NCI-H1105 (cell line): ENCODE data around the gene FRMD4A.
A peak's percentile ranks its signal among the peaks of the same experiment; 100 is the strongest.
"Not testable (repeated sequence)": the region's sequence is repeated elsewhere in the genome, so short reads cannot be mapped to it uniquely, and the experiment has no call there.

Experiments
- DNase-seq: peaks from one replicate; lab custom pipeline; 2025; lab: John Stamatoyannopoulos, UW

FRMD4A gene

GRCh38 chr10:14099885-14100284 lies 230.8 kb downstream of the FRMD4A start:
- no peak for DNase-seq

DNA sequence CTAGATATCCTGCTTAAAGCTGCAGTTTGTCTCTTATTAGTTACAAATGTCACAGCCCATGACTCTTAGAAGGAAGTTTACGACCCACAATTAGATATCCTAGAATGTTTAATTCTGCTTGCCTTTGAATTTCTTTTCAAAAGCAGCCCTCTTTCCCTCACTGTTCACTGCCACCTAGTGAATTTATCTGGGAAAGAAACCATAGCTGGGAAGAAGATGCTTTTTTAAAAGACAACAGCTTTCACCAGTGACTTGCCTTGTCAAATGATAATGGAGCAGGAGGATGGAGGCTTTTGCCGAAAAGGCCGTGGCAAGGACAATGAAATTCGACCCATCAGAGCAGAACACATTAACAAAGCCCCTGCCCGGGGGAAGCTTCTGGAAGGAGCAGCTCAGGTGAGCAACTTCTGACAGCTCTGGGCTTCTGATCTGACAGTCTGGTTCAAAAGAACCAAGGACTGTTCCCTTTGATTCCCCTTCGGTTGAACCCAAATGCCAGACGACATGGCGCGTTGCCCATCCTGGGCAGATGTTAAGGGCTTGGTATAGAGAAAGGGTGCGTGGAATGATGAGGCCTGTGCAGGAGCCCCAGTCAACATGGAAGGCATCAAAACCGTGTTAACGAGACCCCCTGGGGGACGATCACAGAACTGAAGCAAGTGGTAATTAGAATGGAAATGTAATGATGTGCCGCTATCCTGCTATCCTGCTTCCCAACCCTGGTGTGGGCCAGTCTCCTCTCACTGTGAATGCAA lies 236.8 kb downstream of the FRMD4A start:
- peak; percentile 7 for DNase-seq

DNA sequence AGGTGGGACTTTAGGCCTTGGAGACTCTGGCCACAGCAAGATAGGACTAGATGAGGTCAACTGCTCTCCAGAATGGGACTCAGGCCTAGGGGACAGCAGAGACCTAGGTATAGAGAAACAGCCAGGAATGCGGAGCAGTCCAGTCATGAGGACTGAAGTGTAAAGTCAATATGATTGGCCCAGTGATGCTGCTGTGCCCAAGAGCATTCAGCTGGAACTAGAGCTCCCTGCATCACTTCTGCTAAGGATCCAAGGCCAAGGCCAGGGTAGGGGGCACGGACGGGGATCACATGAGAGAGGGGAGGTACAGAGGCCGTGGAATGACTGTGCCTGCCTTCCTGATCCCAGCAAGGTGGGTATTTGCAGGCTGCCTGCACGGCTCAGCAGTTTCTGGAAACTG lies 237.9 kb downstream of the FRMD4A start:
- no peak for DNase-seq

GRCh38 chr10:14089556-14090292 lies 241.0 kb downstream of the FRMD4A start:
- DNase-seq, result no peak

GRCh38 chr10:14087566-14087965 lies 243.2 kb downstream of the FRMD4A start:
- DNase-seq, result peak; percentile 19

- DNase-seq, result no peak
Observed at GRCh38 chr10:14086596-14086995, 244.1 kb downstream of the FRMD4A start.

DNA sequence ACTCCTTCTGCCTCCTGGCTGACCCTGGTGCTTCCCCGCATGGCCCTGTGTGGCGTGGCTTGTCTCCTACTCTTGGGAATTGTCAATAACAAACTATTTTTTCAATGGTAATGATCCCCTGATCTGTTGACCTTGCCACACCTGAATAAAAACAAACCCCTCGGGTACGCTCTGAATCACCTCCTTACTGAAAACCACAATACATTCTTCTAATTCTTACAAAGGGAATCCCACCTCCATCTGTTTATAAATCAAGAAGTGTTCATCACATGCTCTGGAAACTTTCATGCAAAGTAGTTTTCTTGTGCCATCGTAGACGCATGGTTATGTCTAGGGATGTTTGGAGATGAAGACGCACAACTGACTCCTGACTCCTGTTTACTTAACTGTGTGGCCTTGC lies 245.8 kb downstream of the FRMD4A start:
- no peak for DNase-seq

DNA sequence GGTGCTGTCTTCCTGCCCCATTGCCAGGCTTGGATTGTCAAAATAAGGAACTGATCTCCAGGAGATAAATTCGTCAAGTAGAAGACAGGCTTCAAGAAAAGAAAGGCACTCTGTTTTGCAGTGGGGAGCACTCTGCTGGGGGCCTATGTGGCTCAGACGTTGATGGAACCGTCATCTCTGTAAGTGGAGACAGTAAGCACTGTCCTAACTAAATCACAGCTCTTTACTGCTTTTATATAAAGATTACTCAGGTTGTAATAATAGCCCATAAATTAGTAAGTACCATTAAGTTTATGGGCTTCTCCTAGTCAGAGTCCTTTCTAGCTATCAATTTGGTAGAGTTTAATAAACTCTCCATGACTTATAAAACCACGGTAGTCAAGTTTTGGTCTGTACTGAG lies 249.9 kb downstream of the FRMD4A start:
- no peak for DNase-seq

- no peak for DNase-seq
Observed at GRCh38 chr10:14077430-14077829, 253.3 kb downstream of the FRMD4A start.

DNA sequence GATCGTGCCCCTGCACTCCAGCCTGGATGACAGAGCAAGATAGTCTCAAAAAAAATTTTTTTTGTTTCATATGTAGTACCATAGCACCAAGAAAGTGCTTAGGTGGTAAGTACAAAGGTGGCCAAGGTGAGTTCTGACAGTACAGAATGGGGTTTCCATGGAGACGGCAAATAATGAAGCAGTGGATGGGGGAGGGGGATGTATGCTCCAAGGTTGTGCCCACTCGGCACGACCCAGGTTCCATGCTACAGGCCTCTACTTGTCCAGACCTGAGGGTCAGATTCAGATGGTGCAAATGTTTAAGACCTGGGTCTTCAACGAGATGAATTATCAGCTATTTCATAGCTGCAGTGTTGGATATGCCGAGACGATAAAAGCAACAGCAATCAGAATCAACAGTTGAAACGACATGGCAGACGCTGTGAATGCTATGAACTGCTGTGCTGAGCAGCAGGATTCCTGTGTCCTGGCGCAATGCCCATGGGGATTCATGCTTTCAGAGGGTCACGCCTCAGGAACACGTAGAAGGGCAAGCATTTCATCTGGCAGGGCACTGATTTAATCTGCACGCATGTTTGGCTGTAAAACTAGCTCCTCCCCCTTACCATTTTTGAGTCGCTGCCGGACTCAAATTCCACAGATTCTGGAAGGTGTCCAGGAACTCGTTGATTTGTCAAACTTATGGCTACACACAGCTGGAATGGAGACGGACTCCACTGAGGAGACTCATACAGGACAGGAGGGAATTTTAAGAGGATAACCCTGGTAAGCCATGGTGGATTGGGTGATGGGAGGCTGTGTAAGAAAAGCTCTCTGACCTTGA lies 256.5 kb downstream of the FRMD4A start:
- DNase-seq, result peak; percentile 47

DNA sequence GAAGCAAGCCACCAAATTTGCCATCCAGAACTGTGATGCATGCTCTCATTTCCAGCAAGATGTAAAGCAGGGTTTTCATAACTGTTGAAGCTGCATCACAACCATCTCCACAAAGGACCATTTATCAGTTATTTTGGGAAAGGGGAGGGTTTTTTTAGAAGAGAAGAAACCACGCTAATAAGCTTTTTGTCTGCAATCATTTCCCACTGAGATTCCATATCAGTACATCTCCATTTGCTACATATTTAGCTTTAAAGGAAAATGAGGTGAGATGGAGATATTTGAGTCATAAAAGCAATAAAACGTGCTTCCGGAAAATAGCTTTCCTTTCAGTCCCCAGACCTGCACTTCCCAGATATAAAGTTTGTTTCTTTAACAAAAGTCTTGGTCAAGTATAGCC lies 258.2 kb downstream of the FRMD4A start:
- DNase-seq, result no peak

DNA sequence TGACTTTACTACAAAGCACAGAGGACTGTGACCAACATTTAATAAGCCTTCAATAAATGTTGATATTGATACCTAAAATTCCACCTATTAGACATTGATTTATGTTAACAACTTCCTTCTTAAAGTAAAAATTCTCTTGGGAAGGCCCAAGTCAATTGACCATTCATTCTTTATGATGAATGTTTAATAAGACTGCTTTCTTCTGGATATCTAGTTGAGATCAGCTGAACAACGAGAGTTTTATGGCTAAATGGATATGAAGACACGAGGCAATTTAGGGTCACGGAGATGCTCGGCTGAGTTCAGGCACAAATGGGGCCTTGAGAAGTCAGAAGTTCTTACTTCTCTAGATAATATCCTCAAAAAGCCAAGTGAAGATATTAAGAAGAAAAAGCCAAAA lies 258.8 kb downstream of the FRMD4A start:
- DNase-seq, result no peak

GRCh38 chr10:14068601-14069250 lies 262.0 kb downstream of the FRMD4A start:
- DNase-seq, result no peak

- not testable (repeated sequence) for DNase-seq
Observed at GRCh38 chr10:14067638-14068037, 263.1 kb downstream of the FRMD4A start.

- no peak for DNase-seq
Observed at GRCh38 chr10:14066106-14066505, 264.6 kb downstream of the FRMD4A start.

DNA sequence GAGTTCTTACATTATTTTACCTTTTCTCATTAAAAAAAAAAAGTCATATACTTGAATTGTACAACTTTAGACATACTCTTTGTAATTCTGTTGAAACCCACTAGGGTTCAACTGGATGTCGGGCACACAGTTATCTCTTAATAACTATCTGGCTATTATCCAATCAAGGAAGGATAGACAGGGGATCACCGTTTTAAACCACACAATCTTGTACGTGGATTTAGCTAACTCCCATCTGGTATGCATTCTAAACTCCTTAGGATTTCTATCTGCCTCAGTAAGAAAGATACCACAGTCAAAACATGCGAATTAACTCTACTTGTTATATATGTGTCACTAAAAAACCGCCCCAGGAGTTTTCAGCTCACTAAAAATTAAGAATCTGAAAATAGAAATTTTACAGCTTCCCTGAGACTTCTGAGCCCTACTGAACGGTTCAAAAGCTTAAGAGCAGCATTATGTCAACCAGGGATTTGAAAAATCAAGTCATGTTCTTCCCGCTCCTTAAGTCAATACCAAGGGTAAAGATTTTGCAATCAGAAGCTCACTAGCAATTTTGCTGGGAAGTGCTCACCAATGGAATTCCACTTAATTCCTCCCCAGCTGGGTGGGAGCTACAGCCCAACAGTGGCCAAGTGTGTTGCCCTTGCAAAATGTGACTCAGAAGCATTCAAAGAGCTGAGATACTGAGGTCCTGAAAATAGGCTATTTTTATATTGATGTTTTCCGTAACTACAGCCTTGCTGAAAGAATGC lies 267.0 kb downstream of the FRMD4A start:
- DNase-seq, result no peak

DNA sequence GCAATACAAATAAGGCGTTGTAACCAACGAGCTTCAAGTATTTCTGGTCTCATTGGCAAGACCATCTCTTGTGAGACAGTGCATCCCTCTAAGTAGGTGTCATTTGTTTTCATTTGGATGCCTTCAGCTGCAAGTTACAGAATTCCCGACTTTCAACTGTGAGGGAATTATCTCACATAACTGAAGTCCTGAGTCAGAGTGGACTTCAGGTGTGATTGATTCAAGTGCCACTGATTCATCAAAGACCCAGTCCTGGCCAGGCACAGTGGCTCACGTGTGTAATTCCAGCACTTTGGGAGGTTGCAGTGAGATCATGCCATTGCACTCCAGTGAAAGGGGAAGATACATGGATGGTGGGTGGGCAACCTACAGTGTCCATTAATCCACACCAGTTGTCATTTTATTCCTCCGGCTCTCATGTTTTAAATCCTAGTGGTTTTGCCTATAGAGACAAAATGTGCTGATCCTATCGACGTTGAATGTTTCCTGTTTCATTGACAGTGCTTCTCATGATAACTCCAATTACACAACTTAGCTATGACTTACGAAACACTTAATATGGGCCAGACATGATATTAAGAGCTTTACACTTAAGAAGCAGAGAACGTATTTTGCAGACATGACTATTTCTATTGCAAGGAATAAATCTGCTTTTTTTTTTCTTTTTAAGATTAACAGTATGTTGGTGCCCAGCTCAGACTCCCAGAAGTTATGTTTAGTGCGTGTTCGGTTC lies 268.0 kb downstream of the FRMD4A start:
- no peak for DNase-seq

- DNase-seq, result no peak
Observed at GRCh38 chr10:14060320-14061070, 270.2 kb downstream of the FRMD4A start.

DNA sequence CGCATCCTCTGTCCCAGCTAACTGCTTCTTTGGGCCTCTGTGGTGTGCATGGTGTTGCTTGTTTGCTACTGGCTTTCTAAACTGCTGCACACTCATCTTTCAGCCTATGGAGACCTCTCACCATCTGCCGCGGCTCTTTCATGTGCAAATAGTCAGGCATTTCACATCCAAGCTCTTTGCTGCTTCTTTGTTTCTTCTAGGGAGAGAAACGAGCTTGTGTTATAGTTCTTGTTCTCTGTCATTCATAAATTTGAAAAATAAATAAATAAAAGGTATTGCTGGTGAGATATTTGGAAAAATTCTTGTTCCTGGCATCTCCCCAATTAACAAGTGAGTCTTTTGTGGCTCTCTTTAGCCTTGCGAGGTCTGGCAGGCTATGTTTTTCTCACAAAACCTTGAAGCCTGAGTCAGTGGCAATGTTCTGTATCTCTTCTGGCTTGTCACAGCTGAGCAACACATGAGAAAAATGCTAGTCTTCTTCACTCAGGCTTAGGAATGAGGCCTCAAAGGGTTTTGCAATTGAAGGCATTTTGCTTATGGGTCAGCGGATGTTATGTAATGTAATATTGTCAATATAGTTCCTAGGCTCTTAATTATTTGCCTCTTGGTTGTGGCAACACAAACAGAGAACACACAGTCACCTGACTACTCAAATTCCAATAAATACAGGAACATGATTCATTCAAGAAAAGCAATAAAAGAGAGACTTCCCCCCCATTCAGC lies 274.0 kb downstream of the FRMD4A start:
- DNase-seq, result no peak
